Measurements from ENCODE around the gene KRT31.

KRT31 gene

DNA sequence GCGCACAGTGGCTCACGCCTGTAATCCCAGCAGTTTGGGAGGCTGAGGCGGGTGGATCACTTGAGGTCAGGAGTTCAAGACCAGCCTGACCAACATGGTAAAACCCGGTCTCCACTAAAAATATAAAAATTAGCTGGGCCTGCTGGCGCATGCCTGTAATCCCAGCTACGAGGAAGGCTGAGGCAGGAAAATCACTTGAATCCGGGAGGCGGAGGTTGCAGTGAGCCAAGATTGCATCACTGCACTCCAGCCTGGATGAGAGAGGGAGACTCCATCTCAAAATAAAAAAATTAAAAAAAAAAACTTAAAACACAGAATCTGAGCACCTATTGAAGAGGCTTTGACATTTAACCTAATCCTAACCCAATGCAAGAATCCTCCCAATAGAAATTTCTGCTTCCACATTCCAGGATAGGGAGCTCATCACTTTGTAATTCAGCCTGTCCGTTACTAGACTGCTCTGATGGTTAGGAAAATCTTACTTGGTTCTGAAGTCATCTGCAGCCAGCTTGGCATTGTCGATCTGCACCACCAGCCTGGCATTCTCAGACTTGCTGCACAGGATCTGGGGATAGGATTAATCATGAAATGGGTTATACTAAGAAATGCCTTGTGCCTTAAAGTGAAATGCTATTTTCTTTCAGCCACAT, 29.9 kb downstream of the KRT31 start:
- Histone ChIP-seq H3K27me3 (replicated peaks) (no peaks in the 10 kb centered on the region), H3K36me3 (replicated peaks) (no peaks in the 10 kb centered on the region), H3K27ac (no peak overlapping the region), H3K4me3 (ENCODE audit: low read depth, low read length) (no peak overlapping the region)
- in situ Hi-C loops (cut with HindIII; ENCODE audit: low pct_ligation_motif_present, low sequenced_read_pairs): no loop called here
- DNase-seq: peak; percentile 47
- TF ChIP-seq, protein P1, sequence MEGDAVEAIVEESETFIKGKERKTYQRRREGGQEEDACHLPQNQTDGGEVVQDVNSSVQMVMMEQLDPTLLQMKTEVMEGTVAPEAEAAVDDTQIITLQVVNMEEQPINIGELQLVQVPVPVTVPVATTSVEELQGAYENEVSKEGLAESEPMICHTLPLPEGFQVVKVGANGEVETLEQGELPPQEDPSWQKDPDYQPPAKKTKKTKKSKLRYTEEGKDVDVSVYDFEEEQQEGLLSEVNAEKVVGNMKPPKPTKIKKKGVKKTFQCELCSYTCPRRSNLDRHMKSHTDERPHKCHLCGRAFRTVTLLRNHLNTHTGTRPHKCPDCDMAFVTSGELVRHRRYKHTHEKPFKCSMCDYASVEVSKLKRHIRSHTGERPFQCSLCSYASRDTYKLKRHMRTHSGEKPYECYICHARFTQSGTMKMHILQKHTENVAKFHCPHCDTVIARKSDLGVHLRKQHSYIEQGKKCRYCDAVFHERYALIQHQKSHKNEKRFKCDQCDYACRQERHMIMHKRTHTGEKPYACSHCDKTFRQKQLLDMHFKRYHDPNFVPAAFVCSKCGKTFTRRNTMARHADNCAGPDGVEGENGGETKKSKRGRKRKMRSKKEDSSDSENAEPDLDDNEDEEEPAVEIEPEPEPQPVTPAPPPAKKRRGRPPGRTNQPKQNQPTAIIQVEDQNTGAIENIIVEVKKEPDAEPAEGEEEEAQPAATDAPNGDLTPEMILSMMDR (IDR thresholded peaks at IDR 0.05; ENCODE audit: low read depth, low read length, missing control alignments): no peak

DNA sequence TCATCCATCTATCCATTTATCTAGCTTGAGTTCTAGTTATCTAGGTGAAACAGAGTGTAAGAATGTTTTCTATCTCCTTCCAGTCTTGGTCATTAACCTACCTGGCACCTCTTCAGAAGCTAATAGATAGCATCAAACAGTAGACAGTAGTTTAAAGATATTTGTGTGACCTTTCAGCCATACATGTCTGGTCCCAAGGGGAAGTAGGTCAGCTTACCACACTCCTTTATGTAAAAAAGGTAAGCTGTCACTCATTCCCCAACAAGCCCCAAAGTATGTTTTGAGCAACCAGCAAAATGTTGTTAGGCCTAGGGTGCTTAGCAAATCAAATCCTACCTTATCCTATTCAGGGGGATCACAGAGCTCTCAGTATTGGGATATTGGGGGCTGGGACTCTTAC, 31.3 kb downstream of the KRT31 start:
- in situ Hi-C loops (cut with HindIII; ENCODE audit: low pct_ligation_motif_present, low sequenced_read_pairs): no loop called here
- no peak for DNase-seq
- Histone ChIP-seq H3K27me3 (replicated peaks) (no peaks in the 10 kb centered on the region), H3K27ac (no peak overlapping the region), H3K36me3 (replicated peaks) (no peaks in the 10 kb centered on the region), H3K4me3 (ENCODE audit: low read depth, low read length) (no peak overlapping the region)
- TF ChIP-seq, protein P1 (IDR thresholded peaks at IDR 0.05; ENCODE audit: low read depth, low read length, missing control alignments): no peak

DNA sequence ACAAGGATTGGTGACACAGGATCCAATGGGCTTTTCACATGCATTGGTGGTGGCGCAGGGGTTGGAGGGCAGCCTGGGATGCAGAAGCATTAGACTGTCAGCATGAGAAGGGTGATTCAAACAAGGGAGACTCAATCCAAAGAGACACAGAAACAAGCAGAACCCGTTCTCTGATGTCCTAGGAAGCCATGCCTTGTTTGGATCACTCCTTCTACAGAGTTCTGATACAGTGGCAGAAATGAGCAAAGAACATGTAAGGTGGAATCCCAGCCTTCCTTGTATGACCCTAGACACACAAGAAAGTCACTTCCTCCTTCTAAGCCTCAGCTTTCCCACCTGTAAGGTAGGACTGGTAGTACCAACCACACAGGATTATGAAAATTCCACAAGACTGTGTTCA, 33.5 kb downstream of the KRT31 start:
- H3K4me3 ChIP-seq (ENCODE audit: low read depth, low read length): no peak overlapping the region
- no peak for DNase-seq
- no peak overlapping the region for H3K27ac ChIP-seq
- no peaks in the 10 kb centered on the region for H3K36me3 ChIP-seq (replicated peaks)
- no peaks in the 10 kb centered on the region for H3K27me3 ChIP-seq (replicated peaks)
- TF ChIP-seq, protein P1 (IDR thresholded peaks at IDR 0.05; ENCODE audit: low read depth, low read length, missing control alignments): no peak
- in situ Hi-C loops (cut with HindIII; ENCODE audit: low pct_ligation_motif_present, low sequenced_read_pairs): no loop called here

DNA sequence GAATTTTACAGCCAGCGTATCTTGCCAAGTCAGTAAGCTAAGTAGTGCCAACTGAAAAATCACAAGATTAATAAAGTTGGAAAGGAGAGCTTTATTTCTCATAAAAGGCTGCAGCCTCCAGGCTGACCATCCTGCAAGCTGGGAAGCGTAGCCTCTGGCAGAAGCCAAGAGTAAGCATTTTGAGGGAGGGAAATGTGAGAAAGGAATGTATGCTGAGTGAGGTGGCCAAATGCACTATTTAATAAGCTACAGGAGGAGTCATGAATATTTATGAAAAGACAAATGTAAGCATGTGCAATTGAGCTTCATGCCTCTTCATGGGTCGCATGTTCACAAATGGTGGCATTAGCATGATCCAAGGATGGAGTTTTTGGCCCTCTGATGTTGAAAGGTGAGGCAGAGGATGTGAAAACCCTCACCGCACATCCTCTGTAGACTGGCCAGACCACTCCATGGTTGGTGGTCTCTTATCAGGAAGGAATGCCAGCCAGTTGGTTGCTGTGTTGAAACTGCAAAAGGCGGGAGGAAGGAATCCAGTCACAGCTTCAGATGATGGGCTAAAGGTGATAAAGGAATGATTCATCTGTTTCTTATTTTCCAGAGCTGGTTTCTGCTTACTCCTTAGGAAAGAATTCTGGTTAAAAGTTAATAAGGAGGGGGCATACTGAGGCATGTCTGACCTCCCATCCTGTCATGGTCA, 37.0 kb downstream of the KRT31 start:
- H3K36me3 ChIP-seq (replicated peaks): no peaks in the 10 kb centered on the region
- H3K4me3 ChIP-seq (ENCODE audit: low read depth, low read length): no peak overlapping the region
- no peak overlapping the region for H3K27ac ChIP-seq
- DNase-seq: peak; percentile 32
- TF ChIP-seq, protein P1 (IDR thresholded peaks at IDR 0.05; ENCODE audit: low read depth, low read length, missing control alignments): no peak
- H3K27me3 ChIP-seq (replicated peaks): no peaks in the 10 kb centered on the region
- in situ Hi-C loops (cut with HindIII; ENCODE audit: low pct_ligation_motif_present, low sequenced_read_pairs): no loop called here

DNA sequence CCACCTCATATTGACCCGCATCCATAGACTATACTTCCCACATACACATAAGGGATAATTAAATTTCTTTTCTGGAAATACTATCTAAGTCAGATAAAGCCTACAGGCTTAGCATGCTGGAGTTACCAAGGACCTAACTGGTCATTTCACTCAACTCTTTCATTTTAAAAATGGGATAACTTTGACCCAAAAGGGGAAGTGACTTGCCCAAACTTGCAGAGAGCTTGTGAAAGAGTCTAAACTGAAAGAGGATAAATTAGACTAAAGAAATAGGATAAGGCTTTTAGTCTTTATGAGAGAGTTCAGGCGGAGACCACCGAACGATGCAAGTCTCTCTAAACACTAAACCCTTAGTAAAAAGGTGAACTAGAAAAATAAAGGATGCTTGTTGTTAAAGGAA, 42.9 kb downstream of the KRT31 start:
- H3K27me3 ChIP-seq (replicated peaks): no peaks in the 10 kb centered on the region
- DNase-seq: no peak
- H3K36me3 ChIP-seq (replicated peaks): no peaks in the 10 kb centered on the region
- H3K27ac ChIP-seq: no peak overlapping the region
- H3K4me3 ChIP-seq (ENCODE audit: low read depth, low read length): no peak overlapping the region
- in situ Hi-C loops (cut with HindIII; ENCODE audit: low pct_ligation_motif_present, low sequenced_read_pairs): no loop called here
- TF ChIP-seq, protein P1 (IDR thresholded peaks at IDR 0.05; ENCODE audit: low read depth, low read length, missing control alignments): no peak

Data from brain microvascular endothelial cell (primary cell).